ENCODE data around the gene ZAR1.

The ZAR1 gene

DNA sequence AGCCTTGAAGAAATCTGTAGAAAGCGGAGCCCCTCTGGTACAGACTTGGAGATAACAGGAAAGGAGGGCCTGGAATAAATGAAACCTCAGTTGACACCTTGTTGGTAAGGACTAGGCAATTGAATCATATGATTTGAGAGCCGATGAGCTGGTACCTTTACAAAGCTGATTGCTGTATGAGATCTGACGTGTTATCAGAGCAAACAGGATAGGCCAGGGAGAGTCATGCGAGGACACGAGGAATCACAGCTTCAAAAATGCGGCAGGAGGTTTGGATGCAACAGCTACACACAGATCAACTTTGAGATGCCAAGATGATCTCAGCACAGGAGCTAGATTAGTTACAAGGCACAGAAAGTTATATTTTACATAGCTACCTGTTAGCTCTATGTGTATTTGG, 14.3 kb upstream of the ZAR1 start:
- H3K27me3 Mint-ChIP-seq, result peaks cover 22% of the 10 kb centered on the region
- CTCF ChIA-PET, result interaction anchor here (0.7 to 1.1 kb wide), 3 partner anchors 9 to 149 kb away, joined by 3 read pairs; no protein-coding TSS in a partner anchor
- no peaks in the 10 kb centered on the region for H3K36me3 Mint-ChIP-seq
- no peak overlapping the region for H3K27ac Mint-ChIP-seq
- DNase-seq, result no peak
- H3K4me3 Mint-ChIP-seq, result no peak overlapping the region
- H3K4me1 Mint-ChIP-seq, result no peaks in the 10 kb centered on the region
- no peaks in the 10 kb centered on the region for H3K9me3 Mint-ChIP-seq

DNA sequence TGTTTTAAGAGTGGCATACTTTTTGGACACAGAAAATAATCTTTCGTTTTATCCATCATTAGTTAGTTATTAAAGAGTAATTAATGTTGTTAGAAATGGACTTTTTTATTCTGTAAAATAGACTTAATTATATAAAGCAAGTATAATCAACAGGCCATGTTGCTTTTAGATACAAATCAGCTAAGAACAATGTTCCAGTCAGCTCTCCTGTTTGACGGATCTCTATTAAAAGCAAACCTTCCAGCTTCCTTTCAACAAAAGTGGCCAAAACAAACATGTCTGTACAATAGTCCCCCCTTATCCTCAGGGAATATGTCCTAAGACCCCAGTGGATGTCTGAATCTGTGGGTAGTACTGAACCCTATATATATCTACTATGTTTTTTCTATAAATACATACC, 11.8 kb upstream of the ZAR1 start:
- Mint-ChIP-seq H3K36me3 (no peaks in the 10 kb centered on the region), H3K4me3 (no peak overlapping the region), H3K27me3 (peaks cover 43% of the 10 kb centered on the region), H3K27ac (no peak overlapping the region), H3K4me1 (peaks cover 8% of the 10 kb centered on the region), H3K9me3 (no peaks in the 10 kb centered on the region)
- DNase-seq, result no peak
- CTCF ChIA-PET, result no interaction called here

- no peaks in the 10 kb centered on the region for H3K36me3 Mint-ChIP-seq
- H3K27ac Mint-ChIP-seq, result no peak overlapping the region
- H3K27me3 Mint-ChIP-seq, result peaks cover 58% of the 10 kb centered on the region
- no peak overlapping the region for H3K4me3 Mint-ChIP-seq
- CTCF ChIA-PET, result no interaction called here
- DNase-seq, result no peak
- no peaks in the 10 kb centered on the region for H3K9me3 Mint-ChIP-seq
- H3K4me1 Mint-ChIP-seq, result peaks cover 21% of the 10 kb centered on the region
Observed at GRCh38 chr4:48481581-48481980, 8.5 kb upstream of the ZAR1 start.

- Mint-ChIP-seq H3K4me1 (peaks cover 21% of the 10 kb centered on the region), H3K27ac (peak within 1 kb of the TSS; percentile 28), H3K9me3 (no peaks in the 10 kb centered on the region), H3K36me3 (no peaks in the 10 kb centered on the region), H3K4me3 (peak within 1 kb of the TSS; percentile 61), H3K27me3 (peaks cover 70% of the 10 kb centered on the region)
- DNase-seq, result no peak
- CTCF ChIA-PET, result no interaction called here
Observed at GRCh38 chr4:48483006-48483776, 6.9 kb upstream of the ZAR1 start, which contains the start of gene SLC10A4. Gene SLC10A4, plus strand, starts transcription at chr4:48483343. Its CDS starts 219 bp downstream, at chr4:48483562.

DNA sequence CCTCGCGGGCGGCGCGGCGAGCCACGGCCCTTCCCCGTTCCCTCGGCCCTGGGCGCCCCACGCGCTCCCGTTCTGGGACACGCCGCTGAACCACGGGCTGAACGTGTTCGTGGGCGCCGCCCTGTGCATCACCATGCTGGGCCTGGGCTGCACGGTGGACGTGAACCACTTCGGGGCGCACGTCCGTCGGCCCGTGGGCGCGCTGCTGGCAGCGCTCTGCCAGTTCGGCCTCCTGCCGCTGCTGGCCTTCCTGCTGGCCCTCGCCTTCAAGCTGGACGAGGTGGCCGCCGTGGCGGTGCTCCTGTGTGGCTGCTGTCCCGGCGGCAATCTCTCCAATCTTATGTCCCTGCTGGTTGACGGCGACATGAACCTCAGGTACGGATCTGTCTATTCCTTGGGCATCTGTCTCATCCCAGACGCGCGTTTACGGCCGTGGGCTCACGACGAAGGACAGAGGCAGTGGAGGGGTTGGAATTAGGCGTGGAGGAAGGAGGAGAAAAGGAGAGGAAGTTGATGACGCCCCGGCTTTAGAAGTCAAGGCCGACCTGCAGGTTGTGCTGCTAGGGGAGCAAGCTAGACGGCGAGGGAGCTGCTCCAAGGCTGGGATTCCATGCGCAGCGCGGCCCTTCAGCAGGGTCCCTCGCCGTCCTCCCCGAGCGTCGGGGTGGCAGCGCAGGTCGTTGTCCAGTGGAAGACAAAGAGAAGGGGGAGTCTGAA, 6.1 kb upstream of the ZAR1 start:
- peak; percentile 38 for DNase-seq
- CTCF ChIA-PET, result no interaction called here
- Mint-ChIP-seq H3K27ac (no peak overlapping the region), H3K4me1 (peaks cover 21% of the 10 kb centered on the region), H3K36me3 (no peaks in the 10 kb centered on the region), H3K27me3 (peaks cover 74% of the 10 kb centered on the region), H3K4me3 (peak overlapping the region; percentile 11), H3K9me3 (no peaks in the 10 kb centered on the region)

GRCh38 chr4:48484494-48485168, 5.4 kb upstream of the ZAR1 start:
- H3K9me3 Mint-ChIP-seq, result no peaks in the 10 kb centered on the region
- DNase-seq, result no peak
- peaks cover 21% of the 10 kb centered on the region for H3K4me1 Mint-ChIP-seq
- no peaks in the 10 kb centered on the region for H3K36me3 Mint-ChIP-seq
- H3K27me3 Mint-ChIP-seq, result peaks cover 77% of the 10 kb centered on the region
- H3K4me3 Mint-ChIP-seq, result peak overlapping the region; percentile 11
- CTCF ChIA-PET, result interaction anchor here (1.0 kb wide), 1 partner anchor 39 kb away, joined by 3 read pairs; no protein-coding TSS in a partner anchor
- H3K27ac Mint-ChIP-seq, result no peak overlapping the region

GRCh38 chr4:48489683-48490011, 405 bp upstream of the ZAR1 start:
- no peak for DNase-seq
- H3K27me3 Mint-ChIP-seq, result peaks cover 60% of the 10 kb centered on the region
- H3K36me3 Mint-ChIP-seq, result no peaks in the 10 kb centered on the region
- peak overlapping the region; percentile 54 for H3K4me3 Mint-ChIP-seq
- no peaks in the 10 kb centered on the region for H3K9me3 Mint-ChIP-seq
- no peak overlapping the region for H3K27ac Mint-ChIP-seq
- H3K4me1 Mint-ChIP-seq, result peaks cover 8% of the 10 kb centered on the region
- CTCF ChIA-PET, result no interaction called here

- no peak overlapping the region for H3K27ac Mint-ChIP-seq
- no peaks in the 10 kb centered on the region for H3K9me3 Mint-ChIP-seq
- H3K27me3 Mint-ChIP-seq, result peaks cover 54% of the 10 kb centered on the region
- no peak for DNase-seq
- H3K36me3 Mint-ChIP-seq, result peaks cover 3% of the 10 kb centered on the region
- peaks cover 4% of the 10 kb centered on the region for H3K4me1 Mint-ChIP-seq
- no peak overlapping the region for H3K4me3 Mint-ChIP-seq
- CTCF ChIA-PET, result no interaction called here
Observed at GRCh38 chr4:48490680-48491513, 845 bp downstream of the ZAR1 start.

GRCh38 chr4:48491514-48492176, 1.6 kb downstream of the ZAR1 start:
- CTCF ChIA-PET, result no interaction called here
- H3K4me3 Mint-ChIP-seq, result no peak overlapping the region
- peaks cover 4% of the 10 kb centered on the region for H3K4me1 Mint-ChIP-seq
- peaks cover 3% of the 10 kb centered on the region for H3K36me3 Mint-ChIP-seq
- no peak overlapping the region for H3K27ac Mint-ChIP-seq
- peaks cover 54% of the 10 kb centered on the region for H3K27me3 Mint-ChIP-seq
- DNase-seq, result no peak
- no peaks in the 10 kb centered on the region for H3K9me3 Mint-ChIP-seq

DNA sequence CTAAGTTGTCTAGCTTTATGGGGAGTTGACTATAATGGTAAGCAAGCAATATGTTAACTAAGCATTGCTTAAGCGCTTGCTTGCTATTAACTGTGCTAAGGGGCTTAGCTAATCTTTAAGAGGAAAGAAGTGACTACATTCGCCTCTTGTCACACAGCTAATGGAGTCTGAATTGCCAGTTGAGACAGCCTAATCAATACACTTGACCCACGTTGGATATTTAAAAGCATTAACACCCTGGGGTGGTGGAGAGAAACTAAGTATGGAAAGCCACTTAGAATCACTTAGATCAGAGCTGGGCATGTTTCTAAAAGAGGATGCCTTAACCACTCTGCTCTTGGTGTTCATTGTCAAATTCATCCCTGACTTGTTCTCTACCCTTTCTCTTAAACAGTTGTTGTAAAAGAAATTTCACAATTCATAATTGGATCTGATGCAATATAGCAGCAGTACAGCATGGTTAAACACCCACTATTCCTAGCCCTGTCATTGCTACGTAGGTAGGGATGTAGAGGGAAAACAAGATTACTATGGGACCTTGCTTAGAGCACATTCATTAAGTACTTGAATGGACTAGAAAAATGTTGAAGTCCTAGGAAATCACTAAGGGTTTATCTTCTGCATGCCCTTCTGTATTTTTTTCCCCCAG, 3.5 kb downstream of the ZAR1 start:
- CTCF ChIA-PET, result no interaction called here

DNA sequence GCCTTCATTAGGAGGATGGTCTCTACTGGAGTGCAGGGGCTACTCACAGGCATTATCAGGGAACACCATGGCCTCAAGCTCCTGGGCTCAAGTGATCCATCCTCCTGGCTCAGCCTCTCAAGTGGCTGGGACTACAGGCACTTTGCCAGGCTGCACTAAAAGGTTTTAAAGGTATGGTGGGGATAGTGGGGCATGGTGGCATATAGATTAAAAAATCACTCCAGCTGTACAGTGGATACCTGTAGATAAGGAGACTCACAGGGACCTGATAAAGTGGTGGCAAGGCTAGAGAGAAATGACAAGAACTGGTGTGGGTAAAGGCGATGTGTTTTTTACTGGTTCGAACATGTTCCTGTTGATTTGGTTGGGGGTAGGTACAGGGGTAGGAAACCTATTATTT, 5.9 kb downstream of the ZAR1 start:
- CTCF ChIA-PET, result no interaction called here
- peaks cover 15% of the 10 kb centered on the region for H3K27me3 Mint-ChIP-seq
- peaks cover 18% of the 10 kb centered on the region for H3K4me1 Mint-ChIP-seq
- peaks cover 20% of the 10 kb centered on the region for H3K36me3 Mint-ChIP-seq
- H3K27ac Mint-ChIP-seq, result no peak overlapping the region
- no peak overlapping the region for H3K4me3 Mint-ChIP-seq
- no peaks in the 10 kb centered on the region for H3K9me3 Mint-ChIP-seq
- DNase-seq, result no peak

More for the DNA sequence above, 3.5 kb downstream of the ZAR1 start:
- Mint-ChIP-seq H3K4me3 (no peak overlapping the region), H3K27ac (no peak overlapping the region), H3K9me3 (no peaks in the 10 kb centered on the region), H3K36me3 (peaks cover 4% of the 10 kb centered on the region), H3K27me3 (peaks cover 35% of the 10 kb centered on the region), H3K4me1 (peaks cover 5% of the 10 kb centered on the region)
- no peak for DNase-seq

DNA sequence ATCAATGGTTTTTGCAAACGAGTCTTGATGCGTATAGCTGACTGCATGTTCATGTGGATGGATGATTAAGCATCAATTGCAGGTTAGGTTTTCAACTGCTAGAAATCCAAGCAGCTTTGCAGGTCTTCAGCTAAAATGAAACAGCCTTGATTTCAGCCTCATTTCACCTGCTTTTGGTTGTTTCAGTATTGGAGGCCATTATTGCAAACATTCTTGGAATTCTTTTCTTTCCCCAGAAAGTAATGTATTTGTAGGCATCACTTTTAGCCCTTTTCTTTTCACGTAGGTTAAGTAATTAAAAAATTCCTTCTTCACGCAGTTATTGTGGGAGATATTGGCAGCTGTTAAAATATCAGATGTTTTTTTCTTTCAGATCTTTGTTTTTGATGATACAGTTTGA, 8.8 kb downstream of the ZAR1 start:
- Mint-ChIP-seq H3K9me3 (no peaks in the 10 kb centered on the region), H3K4me1 (peaks cover 19% of the 10 kb centered on the region), H3K27ac (no peak overlapping the region), H3K4me3 (no peak overlapping the region), H3K36me3 (peaks cover 31% of the 10 kb centered on the region), H3K27me3 (peaks cover 3% of the 10 kb centered on the region)
- no peak for DNase-seq
- CTCF ChIA-PET, result no interaction called here

DNA sequence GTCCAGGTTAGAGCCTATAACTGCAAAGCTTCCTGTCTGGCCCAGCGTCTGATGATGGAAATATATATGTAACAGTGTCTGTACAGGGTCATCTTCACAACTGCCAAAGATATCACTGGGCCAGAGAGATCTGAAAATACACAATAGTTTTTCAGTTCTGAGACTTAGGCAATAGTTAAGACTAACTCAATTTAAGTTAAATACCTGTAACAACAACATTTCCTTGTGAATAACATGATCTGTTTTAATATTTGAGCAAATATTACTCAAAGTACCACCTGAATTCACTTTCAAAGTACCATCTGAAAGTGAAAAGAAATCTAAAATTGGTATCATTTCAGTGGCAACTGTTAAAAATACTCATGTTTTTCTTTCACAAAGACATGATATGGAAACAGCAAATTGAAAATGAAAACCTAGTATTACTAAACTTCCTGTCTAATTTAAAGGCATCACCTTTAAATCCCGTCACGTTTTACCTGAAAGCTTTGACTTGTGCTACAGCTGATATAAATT, 9.6 kb downstream of the ZAR1 start:
- CTCF ChIA-PET, result no interaction called here

More for the DNA sequence above, 9.6 kb downstream of the ZAR1 start:
- no peaks in the 10 kb centered on the region for H3K27me3 Mint-ChIP-seq
- no peak overlapping the region for H3K27ac Mint-ChIP-seq
- peaks cover 31% of the 10 kb centered on the region for H3K36me3 Mint-ChIP-seq
- peaks cover 22% of the 10 kb centered on the region for H3K4me1 Mint-ChIP-seq
- H3K4me3 Mint-ChIP-seq, result no peak overlapping the region
- no peak for DNase-seq
- H3K9me3 Mint-ChIP-seq, result no peaks in the 10 kb centered on the region

Measured in activated naive CD4-positive, alpha-beta T cell treated with anti-CD3 and anti-CD28 coated beads, Interleukin-2, amount 10 ng/mL, durations not matched to agents 7 days and 5 days (primary cell).